SH-SY5Y (cell line): Measurements from ENCODE around the gene VPS11.

Experiments used
- GATA2 ChIP-seq: IDR thresholded peaks from 2 replicates; pipeline ENCODE4 v1.6.1; 2011; ENCODE audit warnings: mild to moderate bottlenecking, low read depth, low read length
- GATA3 ChIP-seq: IDR thresholded peaks from 2 replicates; pipeline ENCODE4 v1.6.1; 2011; ENCODE audit warnings: low read depth, mild to moderate bottlenecking, low read length, moderate library complexity

- no peak for TF ChIP-seq GATA2
- no peak for TF ChIP-seq GATA3
These were observed 21.7 kb downstream of the VPS11 start for GRCh38 chr11:119089319-119089718.
